ENCODE measurements around the gene WDR93.
"Not testable (repeated sequence)": the region's sequence is repeated elsewhere in the genome, so short reads cannot be mapped to it uniquely, and the experiment has no call there.

The WDR93 gene

DNA sequence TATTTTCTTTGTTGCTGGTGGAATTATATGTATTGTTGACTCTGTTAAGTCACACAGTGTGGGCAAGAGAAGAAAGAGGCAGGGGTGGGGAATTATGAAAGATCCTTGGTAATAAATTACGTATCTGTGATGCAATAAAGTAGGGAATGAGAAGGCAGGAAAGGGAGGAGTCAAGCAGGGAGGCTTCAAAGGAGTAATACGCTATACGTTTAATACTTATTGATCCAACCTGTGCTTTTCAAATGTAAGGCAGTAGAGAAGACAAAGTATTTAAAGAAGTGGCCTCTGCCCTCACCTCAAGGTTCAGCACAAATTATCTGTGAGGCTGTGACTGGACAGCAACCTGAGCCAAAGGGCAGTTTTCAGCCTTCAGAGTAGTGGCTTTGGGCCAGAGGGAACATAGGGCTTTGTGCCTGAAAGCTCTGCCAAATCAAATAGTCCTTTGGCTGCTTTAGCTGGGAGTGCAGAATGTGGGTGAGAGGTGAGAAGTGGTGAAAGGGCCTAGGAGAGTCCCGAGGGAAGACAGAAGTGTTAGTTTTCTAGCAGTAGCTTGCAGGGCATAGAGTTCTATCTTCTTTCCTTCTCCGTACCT lies 10.2 kb upstream of the WDR93 start:
- no peak for TF ChIP-seq CTCF (IDR thresholded peaks at IDR 0.05; ENCODE audit: control insufficient read depth, insufficient read depth, low read depth, low read length, missing control alignments)
- no peak overlapping the region for H3K4me3 ChIP-seq (ENCODE audit: control insufficient read depth, low read depth, low read length)
- DNase-seq (ENCODE audit: low read depth): peak; percentile 37

DNA sequence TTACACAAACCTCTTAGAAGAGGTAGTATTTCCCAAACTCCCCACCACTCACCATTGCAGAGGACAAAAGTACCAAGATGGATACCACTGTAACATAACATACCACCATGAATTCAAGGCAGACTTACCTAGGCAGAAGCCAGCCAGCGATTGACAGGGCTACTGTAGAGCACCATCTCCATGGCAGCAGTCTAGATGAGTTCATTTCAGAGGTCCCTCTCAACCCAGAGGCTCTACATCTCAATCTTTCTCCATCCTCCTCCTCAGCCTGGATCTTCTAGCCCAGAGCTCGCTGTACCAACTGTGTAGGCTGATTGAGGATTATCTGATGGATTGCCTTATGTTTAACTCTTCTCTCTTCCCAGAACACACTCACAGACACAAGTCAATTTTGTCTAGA lies 9.5 kb upstream of the WDR93 start:
- H3K4me3 ChIP-seq (ENCODE audit: control insufficient read depth, low read depth, low read length): no peak overlapping the region
- no peak for DNase-seq (ENCODE audit: low read depth)
- TF ChIP-seq CTCF (IDR thresholded peaks at IDR 0.05; ENCODE audit: control insufficient read depth, insufficient read depth, low read depth, low read length, missing control alignments): no peak

DNA sequence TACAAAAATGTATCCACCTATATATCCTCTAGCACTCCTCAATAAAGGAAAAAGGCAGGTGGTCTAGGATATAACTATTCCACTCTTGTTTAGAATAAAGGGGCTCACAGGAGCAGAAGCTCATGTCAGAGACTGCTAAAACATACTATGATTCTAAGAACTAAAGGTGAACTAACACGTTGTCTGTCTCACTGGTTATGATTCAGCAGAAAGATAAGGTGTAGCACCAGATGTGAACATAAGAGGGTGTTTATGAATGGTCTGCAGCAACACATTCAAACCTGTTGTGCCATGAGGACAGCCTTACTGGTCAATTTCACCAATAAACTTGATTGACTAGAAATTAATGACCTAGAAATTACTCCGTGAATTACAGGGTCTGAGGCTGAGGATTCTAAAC lies 4.6 kb upstream of the WDR93 start:
- no peak for TF ChIP-seq CTCF (IDR thresholded peaks at IDR 0.05; ENCODE audit: control insufficient read depth, insufficient read depth, low read depth, low read length, missing control alignments)
- DNase-seq (ENCODE audit: low read depth): no peak
- H3K4me3 ChIP-seq (ENCODE audit: control insufficient read depth, low read depth, low read length): no peak overlapping the region

DNA sequence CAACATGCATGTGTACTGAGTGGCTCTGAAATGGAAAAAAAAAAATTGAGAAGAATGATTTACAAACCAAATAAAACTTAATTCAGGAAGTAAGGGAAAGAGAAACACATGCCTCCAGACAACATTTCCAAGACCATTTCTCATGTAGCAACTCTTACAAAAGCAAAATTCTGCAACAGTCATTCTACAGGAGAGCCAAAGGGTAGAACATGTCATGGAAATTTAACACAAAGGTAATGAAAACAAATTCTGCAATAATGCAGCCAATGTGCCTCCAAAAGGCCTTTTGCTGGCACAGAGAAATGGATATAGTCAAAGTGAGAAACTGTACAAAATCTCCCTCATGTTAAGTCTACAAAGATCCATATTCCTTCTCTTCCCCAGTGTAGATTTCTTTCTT lies 4.1 kb upstream of the WDR93 start:
- H3K4me3 ChIP-seq (ENCODE audit: control insufficient read depth, low read depth, low read length): no peak overlapping the region
- DNase-seq (ENCODE audit: low read depth): no peak
- no peak for TF ChIP-seq CTCF (IDR thresholded peaks at IDR 0.05; ENCODE audit: control insufficient read depth, insufficient read depth, low read depth, low read length, missing control alignments)

DNA sequence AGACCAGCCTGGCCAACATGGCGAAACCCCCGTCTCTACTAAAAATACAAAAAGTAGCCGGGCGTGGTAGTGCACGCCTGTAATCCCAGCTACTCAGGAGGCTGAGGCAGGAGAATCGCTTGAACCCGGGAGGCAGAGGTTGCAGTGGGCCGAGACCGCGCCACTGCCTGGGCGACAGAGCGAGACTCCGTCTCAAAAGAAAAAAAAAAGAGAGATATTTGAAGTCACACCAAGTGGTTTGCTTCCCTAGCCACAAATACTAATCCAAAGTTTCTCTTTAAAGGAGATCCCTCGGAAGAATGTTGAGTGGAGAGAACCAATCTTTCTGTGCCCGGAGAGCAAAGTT lies 708 bp upstream of the WDR93 start:
- H3K4me3 ChIP-seq (ENCODE audit: control insufficient read depth, low read depth, low read length): peak overlapping the region; percentile 70

DNA sequence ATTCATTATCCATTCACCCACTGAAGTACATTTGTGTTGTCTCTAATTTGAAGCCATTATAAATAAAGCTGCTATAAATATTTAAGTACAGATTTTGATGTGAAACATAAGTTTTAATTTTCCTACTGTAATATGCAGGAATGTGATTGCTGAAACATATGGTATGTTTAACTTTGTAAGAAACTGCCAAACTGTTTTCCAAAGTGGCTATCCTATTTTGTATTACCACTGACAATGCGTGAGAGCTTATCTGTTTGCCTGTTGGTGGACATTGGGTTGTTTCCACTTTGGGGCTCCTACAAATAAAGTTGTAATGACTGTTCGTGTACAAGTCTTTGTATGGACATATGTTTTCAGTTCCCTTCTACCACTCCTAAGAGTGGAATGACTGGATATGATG lies 2.5 kb downstream of the WDR93 start:
- no peak for DNase-seq (ENCODE audit: low read depth)
- H3K4me3 ChIP-seq (ENCODE audit: control insufficient read depth, low read depth, low read length): no peak overlapping the region
- no peak for TF ChIP-seq CTCF (IDR thresholded peaks at IDR 0.05; ENCODE audit: control insufficient read depth, insufficient read depth, low read depth, low read length, missing control alignments)

More for the DNA sequence above, 708 bp upstream of the WDR93 start:
- not testable (repeated sequence) for DNase-seq (ENCODE audit: low read depth)

GRCh38 chr15:89693696-89694095 lies 3.1 kb downstream of the WDR93 start:
- TF ChIP-seq CTCF (IDR thresholded peaks at IDR 0.05; ENCODE audit: control insufficient read depth, insufficient read depth, low read depth, low read length, missing control alignments): no peak
- DNase-seq (ENCODE audit: low read depth): no peak
- H3K4me3 ChIP-seq (ENCODE audit: control insufficient read depth, low read depth, low read length): no peak overlapping the region

Data from AG09309 (cell line).